Thyroid gland (tissue), 4 donors: ENCODE results near the gene CCDC122.

Experiments used
- CTCF ChIP-seq, 6 experiments: fragments of 200-600 bp in 3 of 6; fragments of 450-650 bp in 3 of 6; sonication (generic) in 3 of 6; IDR thresholded peaks; one replicate each; pipeline ENCODE4 v1.5.1; 2016 to 2019; ENCODE audit warnings: antibody characterized with exemption in 6 of 6, mild to moderate bottlenecking in 2 of 6, inconsistent platforms in 1 of 6, moderate library complexity in 1 of 6
- POLR2A ChIP-seq, 2 donors: fragments of 450-650 bp; IDR thresholded peaks; one replicate each; pipeline ENCODE4 v1.6.1; 2017; ENCODE audit warnings: antibody characterized with exemption in 2 of 2, mild to moderate bottlenecking in 2 of 2, moderate library complexity in 1 of 2

GRCh38 chr13:43797869-43798268 is 81.7 kb downstream of the CCDC122 start:
- TF ChIP-seq POLR2A (IDR thresholded peaks at IDR 0.05): no peak
- no peak for TF ChIP-seq CTCF (IDR thresholded peaks at IDR 0.05)
